ENCODE results near the gene PAK4. TPM values are rescaled to one million over a fixed set of nuclear protein-coding genes. Genes with fewer than 3 reads are reported as not detected.

PAK4 gene
- total and polyA plus RNA-seq, 8 donors = 19.4 to 38.4 (median 29.4) TPM

GRCh38 chr19:39181500-39182173 lies 56.1 kb downstream of the PAK4 start:
- FAIRE-seq (no peak), DNase-seq (peak in 1 of 6 donors; percentile 56), ATAC-seq (peak in 2 of 4 donors; percentile 9 to 25)
- H3K4me1 ChIP-seq = no peaks in the 10 kb centered on the region
- intact Hi-C loops (cut with DNase I) = loop anchor here in 1 of 3 donors (10.0 kb wide), 1 partner anchor 47 kb away; no protein-coding TSS in a partner anchor
- H3K4me3 ChIP-seq = no peak overlapping the region
- WGBS, 2 donors = 61 to 68% methylated on average over 21 of the region's 21 CpGs
- TF ChIP-seq CTCF (IDR thresholded peaks at IDR 0.05) = no peak
- H3K9me3 ChIP-seq = no peaks in the 10 kb centered on the region
- H3K27ac ChIP-seq = no peak overlapping the region
- no peaks in the 10 kb centered on the region for H3K27me3 ChIP-seq
- peaks cover 0 to 7% (median 7%) of the 10 kb centered on the region in 3 donors for H3K36me3 ChIP-seq

- 83 to 85% methylated on average over 4 of the region's 4 CpGs for WGBS, 2 donors
- Histone ChIP-seq H3K27ac (no peak overlapping the region), H3K36me3 (peaks cover 0 to 5% (median 5%) of the 10 kb centered on the region in 3 donors), H3K4me1 (no peaks in the 10 kb centered on the region), H3K27me3 (no peaks in the 10 kb centered on the region), H3K9me3 (no peaks in the 10 kb centered on the region), H3K4me3 (no peak overlapping the region)
- TF ChIP-seq CTCF (IDR thresholded peaks at IDR 0.05) = no peak
- intact Hi-C loops (cut with DNase I) = loop anchor here in 1 of 3 donors (10.0 kb wide), 1 partner anchor 47 kb away; no protein-coding TSS in a partner anchor
- no peak for DNase-seq
- FAIRE-seq = no peak
- ATAC-seq = no peak
Measured at GRCh38 chr19:39182174-39182505, 56.6 kb downstream of the PAK4 start.

- ATAC-seq = no peak
- DNase-seq = no peak
- no peak overlapping the region for H3K27ac ChIP-seq
- no peaks in the 10 kb centered on the region for H3K4me1 ChIP-seq
- no peak for TF ChIP-seq CTCF (IDR thresholded peaks at IDR 0.05)
- H3K27me3 ChIP-seq = no peaks in the 10 kb centered on the region
- FAIRE-seq = no peak
- no peak overlapping the region for H3K4me3 ChIP-seq
- 77 to 83% methylated on average over 8 of the region's 8 CpGs for WGBS, 2 donors
- no peaks in the 10 kb centered on the region for H3K9me3 ChIP-seq
- intact Hi-C loops (cut with DNase I) = loop anchor here in 1 of 3 donors (10.0 kb wide), 1 partner anchor 48 kb away; no protein-coding TSS in a partner anchor
- peaks cover 0 to 5% (median 3%) of the 10 kb centered on the region in 3 donors for H3K36me3 ChIP-seq
Measured at GRCh38 chr19:39183104-39183503, 57.5 kb downstream of the PAK4 start.

GRCh38 chr19:39186391-39186790 lies 60.8 kb downstream of the PAK4 start:
- Histone ChIP-seq H3K4me1 (no peaks in the 10 kb centered on the region), H3K9me3 (no peaks in the 10 kb centered on the region), H3K27me3 (no peaks in the 10 kb centered on the region), H3K4me3 (no peak overlapping the region), H3K27ac (no peak overlapping the region), H3K36me3 (no peaks in the 10 kb centered on the region)
- FAIRE-seq (no peak), DNase-seq (no peak), ATAC-seq (no peak)
- 84 to 93% methylated on average over 8 of the region's 8 CpGs for WGBS, 2 donors
- TF ChIP-seq CTCF (IDR thresholded peaks at IDR 0.05) = no peak
- intact Hi-C loops (cut with DNase I) = loop anchor here in 2 of 3 donors (5.0 to 10.0 kb wide), 2 partner anchors 52 to 54 kb away; no protein-coding TSS in a partner anchor

GRCh38 chr19:39187552-39187943 lies 62.0 kb downstream of the PAK4 start:
- FAIRE-seq (no peak), ATAC-seq (peak in 3 of 4 donors; percentile 9 to 16 (median 16)), DNase-seq (no peak)
- no peak overlapping the region for H3K27ac ChIP-seq
- intact Hi-C loops (cut with DNase I) = loop anchor here in 2 of 3 donors (5.0 to 10.0 kb wide), 2 partner anchors 53 to 55 kb away; no protein-coding TSS in a partner anchor
- no peaks in the 10 kb centered on the region for H3K27me3 ChIP-seq
- H3K4me3 ChIP-seq = no peak overlapping the region
- no peaks in the 10 kb centered on the region for H3K36me3 ChIP-seq
- TF ChIP-seq CTCF (IDR thresholded peaks at IDR 0.05) = no peak
- H3K4me1 ChIP-seq = no peaks in the 10 kb centered on the region
- 49 to 54% methylated on average over 7 to 8 of the region's 8 CpGs for WGBS, 2 donors
- no peaks in the 10 kb centered on the region for H3K9me3 ChIP-seq
